Cardiac muscle cell (in vitro differentiated cells and primary cell): ENCODE results near the gene TCERG1L. TPM values are rescaled to one million over a fixed set of nuclear protein-coding genes. Genes with fewer than 3 reads are reported as not detected.

Source experiments
- DNase-seq, 2 donors: peaks; one replicate each; pipeline versions ENCODE4 v3.0.0 to v3.0.0-alpha.2; 2010 to 2017; ENCODE audit warnings: low read depth in 1 of 2, low spot score in 1 of 2
- H3K27ac ChIP-seq: fragments of 200-600 bp; sonication (generic); 2 replicates; pipeline ENCODE4 v1.5.1; 2016
- H3K27me3 ChIP-seq: fragments of 200-600 bp; sonication (generic); 2 replicates; pipeline ENCODE4 v1.6.0; 2016; ENCODE audit warnings: control low read depth
- H3K36me3 ChIP-seq: fragments of 200-600 bp; sonication (generic); 2 replicates; pipeline ENCODE4 v1.5.1; 2016; ENCODE audit warnings: control low read depth
- H3K4me1 ChIP-seq: fragments of 200-600 bp; sonication (generic); 2 replicates; pipeline ENCODE4 v1.8.1; 2017; ENCODE audit warnings: low read depth, mild to moderate bottlenecking, mixed run types
- H3K4me3 ChIP-seq: fragments of 200-600 bp; sonication (generic); 2 replicates; pipeline ENCODE4 v1.5.1; 2016; ENCODE audit warnings: mild to moderate bottlenecking
- H3K9me3 ChIP-seq: fragments of 200-600 bp; sonication (generic); 2 replicates; pipeline ENCODE4 v1.5.1; 2017; ENCODE audit warnings: low read depth, mild to moderate bottlenecking, control low read depth
- polyA plus RNA-seq: library from polyadenylated mRNA; unstranded; fragments of >200 nt; fragmentation: Nextera tagmentation; extraction: Ambion mirVana; gene quantifications from 2 replicates; pipeline ENCODE4 v1.2.1, GENCODE V29; 2016
- total RNA-seq: library from RNA; depleted of rRNA; stranded (reverse); fragments of >200 nt; gene quantifications from 2 replicates; pipeline ENCODE4 v1.2.3, GENCODE V29; 2016
- TF ChIP-seq, protein P1 (sequence below): IDR thresholded peaks from 2 replicates; pipeline ENCODE4 v1.5.1; 2012; ENCODE audit warnings: low read depth, mild to moderate bottlenecking, low read length

TCERG1L gene
- total and polyA plus RNA-seq, 2 experiments from 2014 or later: 0.12 to 1.9 TPM

GRCh38 chr10:131219584-131219886 is 92.0 kb downstream of the TCERG1L start:
- Histone ChIP-seq H3K9me3 (no peaks in the 10 kb centered on the region), H3K4me3 (no peak overlapping the region), H3K36me3 (no peaks in the 10 kb centered on the region), H3K4me1 (no peaks in the 10 kb centered on the region), H3K27ac (no peak overlapping the region), H3K27me3 (no peaks in the 10 kb centered on the region)
- TF ChIP-seq, protein P1, sequence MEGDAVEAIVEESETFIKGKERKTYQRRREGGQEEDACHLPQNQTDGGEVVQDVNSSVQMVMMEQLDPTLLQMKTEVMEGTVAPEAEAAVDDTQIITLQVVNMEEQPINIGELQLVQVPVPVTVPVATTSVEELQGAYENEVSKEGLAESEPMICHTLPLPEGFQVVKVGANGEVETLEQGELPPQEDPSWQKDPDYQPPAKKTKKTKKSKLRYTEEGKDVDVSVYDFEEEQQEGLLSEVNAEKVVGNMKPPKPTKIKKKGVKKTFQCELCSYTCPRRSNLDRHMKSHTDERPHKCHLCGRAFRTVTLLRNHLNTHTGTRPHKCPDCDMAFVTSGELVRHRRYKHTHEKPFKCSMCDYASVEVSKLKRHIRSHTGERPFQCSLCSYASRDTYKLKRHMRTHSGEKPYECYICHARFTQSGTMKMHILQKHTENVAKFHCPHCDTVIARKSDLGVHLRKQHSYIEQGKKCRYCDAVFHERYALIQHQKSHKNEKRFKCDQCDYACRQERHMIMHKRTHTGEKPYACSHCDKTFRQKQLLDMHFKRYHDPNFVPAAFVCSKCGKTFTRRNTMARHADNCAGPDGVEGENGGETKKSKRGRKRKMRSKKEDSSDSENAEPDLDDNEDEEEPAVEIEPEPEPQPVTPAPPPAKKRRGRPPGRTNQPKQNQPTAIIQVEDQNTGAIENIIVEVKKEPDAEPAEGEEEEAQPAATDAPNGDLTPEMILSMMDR: no peak
- DNase-seq: no peak

- TF ChIP-seq, protein P1: no peak
- H3K4me3 ChIP-seq: no peak overlapping the region
- no peaks in the 10 kb centered on the region for H3K9me3 ChIP-seq
- no peaks in the 10 kb centered on the region for H3K36me3 ChIP-seq
- no peaks in the 10 kb centered on the region for H3K4me1 ChIP-seq
- H3K27ac ChIP-seq: no peak overlapping the region
- H3K27me3 ChIP-seq: no peaks in the 10 kb centered on the region
- no peak for DNase-seq
Observed at GRCh38 chr10:131218811-131219583, 92.5 kb downstream of the TCERG1L start.

- Histone ChIP-seq H3K4me1 (no peaks in the 10 kb centered on the region), H3K4me3 (no peak overlapping the region), H3K27ac (no peak overlapping the region), H3K9me3 (no peaks in the 10 kb centered on the region), H3K36me3 (no peaks in the 10 kb centered on the region), H3K27me3 (no peaks in the 10 kb centered on the region)
- DNase-seq: no peak
- TF ChIP-seq, protein P1: no peak
Observed at GRCh38 chr10:131216681-131217230, 94.8 kb downstream of the TCERG1L start.

DNA sequence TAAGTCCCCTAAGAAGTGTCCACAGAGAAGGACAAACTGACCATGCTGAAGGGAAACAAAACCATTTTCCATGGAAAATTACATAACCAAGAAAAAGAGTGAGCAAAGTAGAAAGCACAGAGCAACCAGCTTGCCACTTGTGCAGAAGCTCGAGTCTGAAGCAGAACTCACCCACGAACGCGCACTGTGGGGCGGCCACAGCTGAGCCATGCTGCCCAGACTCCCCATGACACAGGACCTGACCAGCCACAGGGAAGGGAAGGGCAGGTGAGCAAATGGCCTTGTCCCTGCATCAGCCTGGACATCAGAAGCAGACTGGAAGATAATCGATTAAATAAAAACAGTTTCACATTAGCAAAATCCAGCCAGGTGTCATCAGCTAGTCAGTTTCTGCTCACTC is 95.7 kb downstream of the TCERG1L start:
- Histone ChIP-seq H3K36me3 (no peaks in the 10 kb centered on the region), H3K4me3 (no peak overlapping the region), H3K4me1 (no peaks in the 10 kb centered on the region), H3K27ac (no peak overlapping the region), H3K9me3 (no peaks in the 10 kb centered on the region), H3K27me3 (no peaks in the 10 kb centered on the region)
- TF ChIP-seq, protein P1: no peak
- no peak for DNase-seq

DNA sequence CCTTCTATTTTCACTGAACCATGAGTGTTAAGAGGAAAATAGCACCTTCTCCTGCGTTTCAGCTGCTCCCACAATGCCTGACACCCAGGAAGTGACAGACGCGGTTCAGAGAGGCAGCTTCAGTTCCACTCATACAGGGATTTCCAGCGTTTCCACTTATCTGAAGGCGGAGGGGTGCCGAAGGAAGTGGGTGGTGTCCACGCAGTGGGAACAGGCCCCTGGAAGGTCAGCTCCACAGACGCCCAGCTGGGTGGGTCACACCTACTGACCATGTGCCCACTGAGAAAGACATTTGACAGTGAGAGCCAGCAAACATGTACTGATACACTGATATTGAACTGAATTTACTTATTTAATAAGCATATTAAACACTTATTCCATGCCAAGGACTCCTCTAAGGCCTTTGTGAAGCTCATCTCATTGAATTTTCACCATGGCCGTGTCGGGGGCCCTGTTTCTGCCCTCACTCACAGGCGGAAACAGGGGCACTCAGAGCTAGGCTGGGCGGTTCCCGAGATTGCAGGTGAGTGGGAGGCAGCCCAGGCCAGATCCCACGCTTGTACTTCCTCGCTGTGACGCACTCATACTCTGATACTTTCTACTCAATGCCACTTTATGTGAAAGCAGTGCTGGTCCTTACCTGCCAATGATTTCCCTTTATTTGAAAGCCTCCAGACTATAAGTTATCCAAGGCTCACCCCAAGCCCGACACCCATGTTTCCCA is 96.8 kb downstream of the TCERG1L start:
- Histone ChIP-seq H3K27me3 (no peaks in the 10 kb centered on the region), H3K9me3 (no peaks in the 10 kb centered on the region), H3K4me1 (no peaks in the 10 kb centered on the region), H3K27ac (no peak overlapping the region), H3K36me3 (no peaks in the 10 kb centered on the region), H3K4me3 (no peak overlapping the region)
- TF ChIP-seq, protein P1: no peak
- no peak for DNase-seq
